NCI-H69 (cell line): Measurements from ENCODE around the gene NFYC.

Source experiments
- DNase-seq: peaks from one replicate; lab custom pipeline; 2025; lab: John Stamatoyannopoulos, UW

The NFYC gene

DNA sequence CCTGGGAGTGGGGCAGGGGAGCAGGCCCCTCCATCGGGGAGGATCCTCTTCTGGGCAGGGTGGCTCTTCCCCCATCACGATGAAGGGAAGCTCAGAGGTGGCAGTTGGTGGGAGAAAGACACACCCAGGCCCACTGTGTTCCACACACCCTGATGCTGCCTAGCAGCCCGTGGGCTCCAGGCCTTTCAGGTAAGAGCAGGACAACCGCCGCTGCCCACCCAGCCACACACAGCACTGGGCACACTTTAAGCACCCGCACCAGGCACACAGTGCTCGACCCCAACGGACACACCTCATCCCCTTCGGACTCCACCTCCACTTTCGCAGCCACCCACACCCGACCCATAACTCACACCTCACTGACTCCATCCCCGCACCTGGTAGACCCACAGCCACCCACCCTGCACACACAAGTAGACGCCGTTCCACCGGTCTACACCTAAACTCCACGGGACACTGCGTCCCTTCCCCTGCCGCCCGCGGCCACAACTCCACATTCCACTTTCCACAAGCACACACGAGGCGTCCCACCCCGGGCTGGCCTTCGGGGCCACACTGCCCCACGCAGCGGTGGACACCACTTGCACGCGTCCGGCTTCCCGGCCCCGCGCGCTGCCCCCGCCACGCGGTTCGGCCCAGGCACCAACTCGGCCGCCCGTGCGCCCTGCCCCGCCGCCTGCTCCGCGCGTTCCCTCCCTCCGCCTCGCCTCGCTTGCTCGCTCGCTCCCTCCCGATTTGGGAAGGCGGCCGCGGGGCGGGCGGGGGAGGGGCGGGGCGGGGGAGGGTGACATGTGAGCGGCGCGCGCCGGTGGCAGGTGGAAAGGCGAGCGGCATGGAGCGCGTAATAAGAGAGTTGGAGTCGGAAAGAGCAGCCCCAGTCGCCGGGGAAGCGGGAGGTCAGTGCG is 91.7 kb downstream of the NFYC start, which contains the start of gene KCNQ4:
Gene KCNQ4 (plus strand): TSS at position 787 of the 905 bp plus-strand sequence. CDS start 307 bp downstream, outside the sequence.
- DNase-seq, result peak; percentile 72

DNA sequence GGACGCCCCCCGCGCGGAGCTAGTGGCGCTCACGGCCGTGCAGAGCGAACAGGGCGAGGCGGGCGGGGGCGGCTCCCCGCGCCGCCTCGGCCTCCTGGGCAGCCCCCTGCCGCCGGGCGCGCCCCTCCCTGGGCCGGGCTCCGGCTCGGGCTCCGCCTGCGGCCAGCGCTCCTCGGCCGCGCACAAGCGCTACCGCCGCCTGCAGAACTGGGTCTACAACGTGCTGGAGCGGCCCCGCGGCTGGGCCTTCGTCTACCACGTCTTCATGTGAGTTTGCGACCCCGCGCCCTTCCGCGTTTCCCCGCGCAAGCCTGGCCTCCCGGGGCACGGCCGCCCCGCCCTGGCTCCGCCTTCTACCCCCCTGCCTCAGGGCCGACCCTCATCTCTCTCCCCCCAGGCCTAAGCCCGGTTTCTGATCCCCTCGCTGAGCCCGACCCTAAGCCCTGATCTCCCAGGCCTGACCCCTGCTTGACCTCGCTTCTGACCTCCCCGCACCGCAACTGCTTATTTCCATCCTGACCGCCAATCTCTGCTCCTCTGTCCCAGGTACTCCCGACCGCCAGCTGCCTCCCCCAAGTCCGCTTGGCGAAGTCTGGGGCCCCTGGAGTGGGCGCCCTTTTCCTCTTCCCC is 92.8 kb downstream of the NFYC start:
- peak; percentile 39 for DNase-seq

DNA sequence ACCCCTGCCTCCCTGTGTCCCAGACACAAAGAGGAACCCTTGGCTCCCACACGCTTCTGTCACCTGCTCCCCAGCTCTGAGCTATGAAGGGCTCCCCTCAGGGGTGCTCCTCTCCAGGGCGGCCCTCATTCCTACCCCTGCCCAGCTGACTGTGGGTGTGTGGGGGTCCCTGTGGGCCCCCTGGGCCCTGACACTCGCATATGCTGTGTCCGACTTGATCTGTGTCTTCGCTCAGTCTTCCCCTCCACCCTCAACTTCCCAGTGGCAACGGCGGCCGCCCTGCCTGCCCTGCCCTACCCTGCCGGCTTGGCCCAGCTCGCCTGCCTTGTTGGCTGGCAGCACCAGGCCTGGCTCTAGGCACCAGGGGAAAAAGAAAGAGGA is 93.3 kb downstream of the NFYC start:
- no peak for DNase-seq

DNA sequence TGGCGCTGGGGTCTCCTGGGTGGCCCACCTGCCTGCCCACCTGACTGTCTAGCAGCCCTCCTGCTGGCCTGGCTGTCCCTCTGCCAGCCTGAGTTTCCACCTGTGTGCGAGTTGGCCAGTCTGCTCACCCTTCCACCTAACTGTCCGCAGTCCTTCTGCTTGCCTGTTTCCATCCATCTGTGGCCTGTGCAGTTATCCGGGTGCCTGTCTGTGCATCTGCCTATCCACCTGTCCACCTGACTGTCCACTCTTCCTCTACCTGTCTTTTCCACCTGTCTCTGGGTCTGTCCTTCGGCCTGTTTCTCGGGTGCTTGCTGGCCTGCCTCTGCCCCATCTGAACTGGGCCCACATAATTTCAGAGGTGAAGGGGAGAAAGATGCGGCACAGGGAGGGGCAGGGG is 93.9 kb downstream of the NFYC start:
- no peak for DNase-seq

DNA sequence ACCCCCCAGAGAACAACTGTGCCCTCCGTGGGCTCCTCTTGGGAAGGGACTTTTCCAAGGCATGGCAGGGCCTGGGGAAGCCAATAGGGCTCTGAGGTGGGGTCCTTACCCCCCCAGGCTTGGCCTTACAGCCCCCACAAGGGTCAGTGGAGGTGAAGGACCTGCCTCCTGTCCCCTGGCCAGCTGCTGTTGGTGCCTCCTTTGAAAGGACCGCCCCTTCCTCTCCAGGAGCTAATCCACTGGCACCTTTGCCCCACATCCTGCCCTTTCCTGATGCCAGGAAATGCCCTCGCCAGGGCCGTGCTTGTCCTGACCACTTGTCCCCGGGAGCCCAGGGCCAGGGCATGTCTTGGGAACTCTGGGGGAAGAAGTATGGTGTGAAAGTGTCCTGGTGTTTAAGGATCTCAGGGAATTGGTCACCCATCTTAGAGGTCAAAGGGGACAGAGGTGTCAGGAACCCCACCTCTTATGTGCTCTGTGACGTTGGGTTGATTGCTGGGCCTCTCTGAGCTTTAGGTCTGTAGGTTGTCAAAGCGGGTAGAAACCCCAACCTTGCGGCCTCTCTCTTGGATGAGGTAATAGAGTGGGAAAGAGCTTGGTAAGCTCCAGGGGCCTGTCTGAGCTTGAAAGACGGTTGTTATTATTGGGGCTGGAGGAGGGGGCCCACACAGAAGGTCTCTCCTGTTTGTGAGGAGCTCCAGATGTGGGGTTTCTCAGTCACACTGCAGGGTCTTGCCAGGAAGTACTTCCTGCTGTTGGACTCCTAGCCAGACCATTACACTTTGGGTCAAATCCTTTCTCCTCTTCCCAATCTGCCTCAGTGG is 94.9 kb downstream of the NFYC start:
- DNase-seq, result no peak

DNA sequence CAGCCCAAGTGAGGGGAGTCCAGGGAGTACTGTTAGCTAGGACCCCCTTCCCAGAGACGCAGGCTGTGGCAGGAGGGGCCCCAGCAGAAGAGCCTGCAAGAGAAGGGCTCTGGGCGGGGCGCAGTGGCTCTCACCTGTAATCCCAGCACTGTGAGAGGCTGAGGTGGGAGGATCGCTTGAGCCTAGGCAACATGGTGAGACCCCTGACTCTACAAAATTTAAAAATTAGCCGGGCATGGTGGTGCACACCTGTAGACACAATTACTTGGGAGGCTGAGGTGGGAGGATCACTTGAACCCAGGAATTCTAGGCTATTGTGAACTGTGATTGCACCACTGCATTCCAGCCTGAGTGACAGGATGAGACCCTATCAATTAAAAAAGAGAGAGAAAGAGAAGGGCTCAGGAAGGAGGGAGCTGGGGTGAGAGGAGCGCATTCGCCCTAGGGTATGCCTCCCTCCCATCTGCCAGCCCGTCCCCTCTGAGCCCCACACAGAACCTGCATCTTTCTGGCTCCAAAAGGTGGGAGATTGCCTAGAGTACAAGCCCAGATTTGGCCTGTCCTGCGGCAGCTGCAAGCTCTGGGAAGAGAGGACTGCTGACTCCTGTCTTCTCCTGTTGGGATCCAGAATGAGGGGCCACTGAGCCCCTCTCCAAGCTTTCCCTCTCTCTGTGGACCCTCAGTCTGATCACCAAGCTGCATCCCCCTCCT is 95.6 kb downstream of the NFYC start:
- DNase-seq, result no peak

DNA sequence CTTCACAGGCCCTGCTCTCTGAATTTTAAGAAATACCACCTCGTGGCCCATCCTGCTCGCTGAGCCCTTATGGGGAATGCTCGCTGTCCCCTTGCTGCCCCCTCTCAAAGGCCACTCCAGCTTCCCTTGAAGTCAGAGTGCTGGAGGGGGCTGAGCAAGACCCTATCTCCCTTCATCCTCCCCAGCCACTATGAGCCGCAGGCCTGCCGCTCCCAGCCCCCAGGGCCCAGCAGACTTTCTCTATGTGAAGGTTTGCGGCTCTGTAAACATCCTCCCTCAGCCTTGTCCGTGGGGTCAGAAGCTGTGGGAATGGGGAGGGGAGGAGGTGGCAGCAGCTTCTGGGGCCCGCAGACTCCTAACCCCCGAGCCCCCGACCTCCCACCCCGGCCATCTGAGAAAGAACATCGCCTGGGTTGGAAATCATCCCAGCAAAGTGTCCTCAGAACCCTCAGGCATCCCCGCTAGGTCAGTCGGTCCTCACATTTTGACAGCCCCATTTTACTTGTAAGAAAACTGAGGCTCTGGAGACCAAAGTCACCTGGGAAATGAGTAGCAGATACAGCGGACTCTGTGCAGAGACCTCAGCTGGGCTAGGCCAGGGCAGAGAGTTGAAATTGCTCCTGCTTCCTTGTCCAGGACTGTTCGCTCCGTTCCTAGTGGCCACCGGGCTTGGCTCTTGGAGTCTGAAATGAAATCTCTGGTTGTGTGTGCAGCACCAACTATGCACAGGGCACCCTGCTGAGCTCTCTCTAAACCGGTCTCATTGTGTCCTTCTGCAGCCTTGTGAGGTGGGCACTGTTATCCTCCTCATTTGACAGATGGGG is 96.4 kb downstream of the NFYC start:
- DNase-seq, result no peak

DNA sequence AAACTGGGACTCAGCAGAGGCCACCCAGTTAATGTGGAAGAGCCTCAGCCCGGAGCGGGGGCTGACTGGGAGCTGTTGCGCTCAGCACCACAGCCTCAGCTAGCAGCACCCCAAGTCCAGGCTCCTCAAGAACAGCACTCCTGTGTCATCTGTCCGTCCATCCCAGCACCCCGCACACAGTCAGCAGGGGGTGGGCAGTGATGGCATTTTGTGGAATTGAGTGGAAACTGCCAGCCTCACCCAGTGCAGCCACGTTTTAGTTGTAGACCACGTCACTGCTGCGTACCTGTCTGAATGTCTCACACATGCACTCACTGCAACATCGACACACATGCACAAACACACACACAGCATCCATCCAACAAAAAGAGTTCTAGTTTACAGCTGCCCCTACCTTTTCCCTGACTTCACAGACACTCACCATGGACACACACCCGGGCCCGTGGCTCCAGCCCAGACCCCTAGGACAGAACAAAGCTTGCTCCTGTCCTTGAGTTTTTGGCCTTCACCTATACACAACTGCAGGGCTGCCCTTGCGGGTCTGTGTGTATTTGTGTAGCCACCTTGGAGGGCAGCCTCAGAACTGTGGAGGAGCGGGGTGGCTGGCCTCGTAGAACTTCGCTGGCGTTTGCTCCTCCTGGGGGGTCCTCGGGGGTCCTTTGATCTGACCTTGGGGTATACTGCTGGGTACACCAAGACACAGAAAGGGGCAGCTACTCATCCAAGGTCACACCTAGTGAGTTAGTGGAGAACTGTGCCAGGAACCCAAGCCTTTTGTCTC is 97.2 kb downstream of the NFYC start:
- DNase-seq, result no peak

DNA sequence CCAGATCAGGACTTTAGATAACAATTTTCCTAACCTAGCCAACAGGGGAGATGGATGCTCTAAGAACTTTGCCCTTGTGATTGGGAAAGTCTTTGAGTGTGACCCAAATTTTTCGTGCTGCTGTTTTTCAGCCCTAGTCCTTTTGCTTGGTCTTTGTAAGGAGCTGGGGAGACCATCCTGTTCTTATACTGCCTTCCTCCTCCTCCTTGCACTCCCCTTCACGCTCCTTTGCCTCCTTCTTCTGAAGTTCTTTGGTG is 97.8 kb downstream of the NFYC start:
- no peak for DNase-seq

DNA sequence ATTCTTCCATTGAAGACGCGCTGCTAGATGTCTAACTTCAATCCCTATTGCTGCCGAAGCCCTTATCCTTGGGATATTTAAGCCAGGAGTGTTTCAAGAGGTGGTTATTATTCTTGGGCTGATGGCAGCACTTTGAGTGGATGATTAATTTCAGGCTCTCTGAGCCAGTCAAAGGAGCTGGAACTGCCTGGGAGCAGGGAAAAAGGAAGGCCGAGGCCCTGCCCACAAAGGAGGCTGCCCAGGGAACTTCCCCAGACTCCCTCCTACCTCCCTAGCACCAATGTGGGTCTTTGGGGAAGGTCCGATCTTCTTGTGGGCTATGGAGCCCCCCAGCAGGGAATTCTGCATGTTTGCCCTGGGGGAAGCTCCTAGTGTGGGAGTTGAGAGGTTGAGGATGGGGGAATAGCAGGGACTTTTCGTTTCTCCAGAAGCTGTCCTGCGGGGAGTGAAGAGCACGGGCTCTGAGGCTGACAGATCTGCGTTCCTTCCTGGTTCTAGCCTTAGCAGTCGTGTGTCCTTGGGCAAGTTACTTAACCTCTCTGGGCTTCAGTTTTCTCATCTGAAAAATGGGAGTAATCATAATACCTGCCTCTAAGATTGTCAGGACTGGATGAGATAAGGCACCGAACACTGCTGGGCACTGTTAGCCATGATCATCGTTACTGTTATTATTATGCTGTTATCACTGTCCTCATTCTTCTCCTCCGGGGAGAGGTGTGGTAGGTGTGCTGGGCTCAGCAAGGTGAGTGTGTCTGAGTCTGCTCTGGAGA is 98.3 kb downstream of the NFYC start:
- DNase-seq, result no peak

DNA sequence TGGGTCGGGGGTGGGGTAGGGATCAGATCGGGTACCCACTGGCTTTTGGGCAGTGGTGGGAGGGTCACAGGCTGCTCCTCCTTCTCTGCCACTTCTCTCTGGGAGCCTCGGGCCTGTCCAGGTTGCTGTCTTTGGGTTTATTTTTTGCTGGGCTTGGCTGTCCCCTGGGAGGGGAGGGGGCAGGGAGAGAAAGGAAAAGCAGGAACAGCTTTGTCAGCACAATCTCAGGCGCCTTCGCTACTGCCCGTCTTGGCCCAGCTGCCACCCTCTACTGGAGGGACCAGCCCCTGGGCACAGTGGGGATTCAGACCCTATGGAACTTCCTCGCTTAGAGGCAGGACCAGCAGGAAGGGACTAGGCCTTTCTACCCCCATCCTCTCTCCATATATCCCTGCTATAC is 100.5 kb downstream of the NFYC start:
- no peak for DNase-seq

DNA sequence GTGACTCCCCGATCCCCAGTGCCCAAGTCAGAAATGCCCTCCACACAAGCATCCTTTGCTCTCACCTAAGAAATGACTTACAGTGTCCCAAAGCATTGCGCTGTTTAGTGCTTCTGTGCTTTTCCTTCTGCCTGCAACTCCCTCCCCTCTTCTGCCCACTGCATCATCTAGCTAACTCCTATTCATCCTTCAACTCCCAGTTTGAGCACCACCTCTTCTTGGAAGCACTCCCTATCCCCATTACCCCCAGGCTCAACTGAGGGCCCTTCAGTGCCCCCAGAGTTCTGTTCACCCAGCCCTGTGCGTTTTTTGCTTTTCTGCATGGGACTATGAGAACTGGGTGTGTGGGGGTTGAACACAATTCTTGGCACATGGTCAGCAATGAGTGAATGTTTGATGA is 102.1 kb downstream of the NFYC start:
- no peak for DNase-seq

DNA sequence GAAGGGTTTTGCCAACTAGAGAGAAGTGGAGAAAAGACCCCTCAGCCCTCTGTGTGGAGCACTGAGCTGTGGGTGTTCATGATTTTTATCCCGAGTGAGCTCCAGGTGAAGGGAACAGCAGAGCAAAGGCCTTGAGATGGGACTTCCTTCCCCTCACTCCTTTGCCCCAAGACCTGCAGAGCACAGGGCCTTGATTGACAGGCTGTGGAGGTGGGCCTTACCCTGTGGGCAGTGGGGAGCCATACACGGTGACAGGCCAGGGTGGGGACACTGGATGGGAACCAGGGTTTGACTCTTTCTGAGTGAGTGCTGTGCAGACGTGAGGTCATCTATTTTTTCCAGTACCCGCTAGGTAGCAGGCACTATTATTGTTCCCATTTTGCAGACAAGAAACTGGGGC is 102.5 kb downstream of the NFYC start:
- DNase-seq, result no peak

DNA sequence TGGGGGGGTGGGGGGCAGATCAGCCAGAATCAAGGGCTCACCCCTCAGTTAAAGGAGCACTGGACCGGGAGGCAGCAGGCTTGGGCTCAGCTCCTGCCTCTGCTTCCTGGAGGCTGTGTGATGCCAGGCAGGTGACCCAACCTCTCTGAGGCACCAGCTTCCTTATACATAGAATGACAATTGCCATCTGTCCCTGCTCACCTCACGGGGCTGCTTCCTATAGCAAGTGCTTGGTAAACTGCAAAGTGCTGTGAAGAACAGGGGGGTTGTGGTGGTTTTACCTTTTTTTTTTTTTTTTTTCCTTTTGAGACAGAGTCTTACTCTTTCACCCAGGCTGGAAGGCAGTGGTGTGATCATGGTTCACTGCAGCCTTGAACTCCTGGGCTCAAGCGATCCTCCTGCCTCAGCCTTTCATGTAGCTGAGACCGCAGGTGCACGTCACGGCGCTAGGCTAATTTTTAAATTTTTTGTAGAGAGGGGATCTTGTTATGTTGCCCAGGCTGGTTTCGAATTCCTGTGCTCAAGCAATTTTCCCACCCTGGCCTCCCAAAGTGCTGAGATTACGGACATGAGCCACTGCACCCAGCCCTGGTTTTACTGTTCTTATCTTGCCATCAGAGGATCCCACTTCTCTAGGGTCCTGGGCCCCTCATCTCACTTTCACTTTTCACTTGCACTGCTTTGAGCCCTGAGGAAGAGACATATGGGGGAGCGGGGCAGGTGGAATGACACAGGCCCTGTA is 103.6 kb downstream of the NFYC start:
- DNase-seq, result no peak

DNA sequence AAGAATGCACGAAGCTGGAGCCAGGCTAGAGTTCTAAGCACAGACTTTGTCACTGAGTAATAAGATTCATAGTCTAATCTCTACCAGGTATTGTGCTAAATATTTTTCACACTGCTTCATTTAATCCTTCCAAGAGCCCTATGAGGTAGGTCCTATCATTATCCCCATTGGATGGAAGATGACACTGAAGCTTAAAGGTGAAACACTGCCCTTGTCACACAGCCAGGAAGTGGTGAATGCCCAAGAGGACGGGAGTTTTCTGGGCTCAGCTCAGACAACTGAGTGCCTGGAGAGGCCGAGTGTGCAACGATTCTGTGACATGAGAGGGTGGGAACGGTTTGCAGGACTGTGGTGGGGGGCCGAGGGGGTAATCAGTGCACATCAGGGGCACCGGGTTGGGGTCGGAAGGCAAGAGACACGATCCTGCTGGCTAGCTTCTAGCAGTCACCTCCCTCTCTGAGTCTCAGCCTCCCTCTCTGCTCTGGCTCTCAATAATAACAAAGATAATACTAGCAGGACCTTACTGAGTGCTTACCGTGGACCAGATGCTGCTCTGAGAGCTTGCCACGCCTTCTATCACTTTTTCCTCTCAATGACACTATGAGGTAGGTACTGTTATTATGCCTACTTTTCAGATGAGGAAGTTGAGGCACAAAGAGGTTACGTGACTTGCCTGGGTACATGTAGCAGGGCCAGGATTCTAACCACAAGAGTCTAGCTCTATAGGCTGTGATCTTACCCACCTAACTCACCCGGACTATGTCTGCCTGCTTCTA is 104.5 kb downstream of the NFYC start:
- no peak for DNase-seq

DNA sequence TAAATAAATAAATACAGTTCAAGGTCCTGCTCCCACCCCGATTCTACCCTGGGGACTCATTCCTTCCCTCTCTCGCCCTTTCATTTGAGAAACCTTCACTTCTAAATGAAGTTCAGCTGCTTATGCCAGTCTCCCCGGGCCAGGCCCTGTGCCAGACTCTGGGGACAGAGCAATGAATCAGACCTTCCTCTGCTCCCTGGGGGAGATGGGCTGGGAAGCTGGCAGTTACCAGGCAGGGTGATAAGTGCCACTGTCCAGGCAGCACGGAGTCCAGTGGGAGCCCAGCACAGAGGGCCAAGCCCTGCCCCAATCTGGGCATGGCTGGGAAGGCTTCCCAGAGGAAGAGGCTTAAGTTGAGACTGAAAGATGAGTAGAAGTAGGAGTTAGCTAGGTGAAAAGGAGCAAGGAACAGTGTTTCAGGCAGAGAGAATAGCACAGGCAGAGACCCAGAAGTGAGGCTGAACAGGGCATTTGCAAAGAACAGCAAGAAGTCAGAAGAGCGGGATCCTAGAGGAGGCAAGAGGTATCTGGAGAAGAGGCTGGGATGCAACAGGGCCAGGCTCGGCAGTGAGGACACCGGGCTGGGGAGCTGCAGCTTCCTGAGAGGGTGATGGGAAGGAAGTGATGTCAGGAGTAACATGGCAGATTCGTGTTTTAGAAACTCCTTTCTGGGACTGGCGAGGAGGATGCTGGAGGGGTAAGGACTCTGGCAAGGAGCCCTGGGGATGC is 105.6 kb downstream of the NFYC start:
- DNase-seq, result no peak

DNA sequence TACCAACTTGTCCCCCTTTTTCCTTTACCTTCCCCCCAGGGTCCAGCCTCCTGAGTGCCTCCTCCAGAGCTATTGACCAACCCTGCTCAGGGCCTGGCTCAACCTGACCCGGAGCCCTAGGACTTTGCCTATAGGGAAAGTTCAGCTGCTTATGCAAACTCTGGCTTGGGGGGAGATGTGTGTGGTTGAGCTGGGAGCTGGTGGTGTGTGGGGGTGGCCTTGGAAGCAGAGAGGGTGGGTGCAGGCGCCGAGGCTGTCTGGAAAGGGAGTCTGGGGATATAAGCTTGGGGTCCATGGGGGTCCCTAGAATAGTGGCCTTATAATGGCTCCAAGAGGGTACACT is 106.1 kb downstream of the NFYC start:
- no peak for DNase-seq
